B cell (primary cell): ENCODE measurements around the gene PRKN. TPM values are rescaled to one million over a fixed set of nuclear protein-coding genes. Genes with fewer than 3 reads are reported as not detected.

Experiments
- ATAC-seq: fragments of 200-7000 bp; cut with Tn5 transposase; one replicate; pipeline ENCODE4 v1.10.0; 2021; ENCODE audit warnings: low read depth, mild to moderate bottlenecking, moderate number of reproducible peaks, moderate library complexity
- CTCF ChIA-PET: fragments of 350-600 bp; sonication (Branson Sonifier 250); formaldehyde crosslinking; loops from one replicate; lab custom pipeline; 2021; ENCODE audit warnings: antibody characterized with exemption, inconsistent platforms; lab: Charles Lee
- POLR2A ChIA-PET: fragments of 350-600 bp; sonication (Branson Sonifier 250); formaldehyde crosslinking; loops from one replicate; lab custom pipeline; 2021; ENCODE audit warnings: antibody characterized with exemption; lab: Charles Lee
- DNase-seq: peaks from one replicate; pipeline ENCODE4 v3.0.0; 2013
- H2AFZ ChIP-seq: 2 replicates; pipeline ENCODE4 v1.6.1; 2012; ENCODE audit warnings: mild to moderate bottlenecking, low read depth, low read length; ENCODE audit not compliant: insufficient read depth, poor library complexity, severe bottlenecking
- H3K27ac ChIP-seq, 2 donors: 1 replicate in 1 of 2; 2 replicates in 1 of 2; pipeline ENCODE4 v1.5.1; 2012 to 2013; ENCODE audit warnings: low read length in 2 of 2, mild to moderate bottlenecking in 2 of 2, moderate library complexity in 1 of 2
- H3K27me3 ChIP-seq, 4 experiments: fragments of 200-600 bp in 1 of 4; sonication (generic) in 1 of 4; replicated peaks in 1 of 4; 1 replicate in 2 of 4; 2 replicates in 2 of 4; pipeline versions ENCODE4 v1.6.1 to v1.7.0; 2013 to 2016; ENCODE audit warnings: low read length in 3 of 4, mild to moderate bottlenecking in 2 of 4, mixed read lengths in 1 of 4, moderate library complexity in 1 of 4; ENCODE audit not compliant: insufficient read depth in 4 of 4, control insufficient read depth in 3 of 4; ENCODE audit errors: control extremely low read depth in 1 of 4
- H3K36me3 ChIP-seq, 2 experiments: replicated peaks in 1 of 2; 1 replicate in 1 of 2; 2 replicates in 1 of 2; pipeline versions ENCODE4 v1.6.1 to v1.7.1; 2013; ENCODE audit warnings: low read length in 1 of 2; ENCODE audit not compliant: insufficient read depth in 2 of 2, control insufficient read depth in 1 of 2; ENCODE audit errors: control extremely low read depth in 1 of 2, extremely low read depth in 1 of 2
- H3K4me1 ChIP-seq, 2 donors: fragments of 200-600 bp in 1 of 2; sonication (generic) in 1 of 2; 1 replicate in 1 of 2; 2 replicates in 1 of 2; pipeline versions ENCODE4 v1.5.1 to v1.6.1; 2013 to 2017; ENCODE audit warnings: low read length in 2 of 2; ENCODE audit not compliant: control insufficient read depth in 2 of 2, insufficient read depth in 2 of 2
- H3K4me2 ChIP-seq: replicated peaks from 2 replicates; pipeline ENCODE3; 2012; ENCODE audit warnings: mild to moderate bottlenecking, low read depth, low read length; ENCODE audit not compliant: poor library complexity, severe bottlenecking
- H3K4me3 ChIP-seq, 5 experiments: fragments of 200-600 bp in 1 of 5; sonication (generic) in 1 of 5; 1 replicate in 3 of 5; 2 replicates in 2 of 5; pipeline versions ENCODE4 v1.5.1 to v1.7.0; 2011 to 2016; ENCODE audit warnings: low read length in 4 of 5, mild to moderate bottlenecking in 4 of 5, low read depth in 2 of 5, control low read depth in 1 of 5, moderate library complexity in 1 of 5; ENCODE audit not compliant: insufficient read depth in 1 of 5; ENCODE audit errors: control extremely low read depth in 1 of 5, extremely low read depth in 1 of 5
- H3K79me2 ChIP-seq: fragments of 200-600 bp; sonication (generic); one replicate; pipeline ENCODE4 v1.6.0; 2016; ENCODE audit warnings: low read length; ENCODE audit not compliant: control insufficient read depth, insufficient read depth
- H3K9ac ChIP-seq: fragments of 200-600 bp; sonication (generic); 2 replicates; pipeline ENCODE4 v1.6.1; 2017; ENCODE audit warnings: mild to moderate bottlenecking, low read length, moderate library complexity
- H3K9me3 ChIP-seq, 3 donors: one replicate each; pipeline versions ENCODE4 v1.6.1 to v1.7.1; 2013; ENCODE audit warnings: low read length in 2 of 3; ENCODE audit not compliant: control insufficient read depth in 2 of 3, insufficient read depth in 1 of 3; ENCODE audit errors: control extremely low read depth in 1 of 3
- H4K20me1 ChIP-seq: 2 replicates; pipeline ENCODE4 v1.6.0; 2012; ENCODE audit warnings: mild to moderate bottlenecking, low read length; ENCODE audit not compliant: insufficient read depth, control insufficient read depth, poor library complexity, severe bottlenecking
- H3K27ac Mint-ChIP-seq: one replicate; pipeline ENCODE4 v1.8.0; 2021; ENCODE audit warnings: mixed read lengths
- H3K27me3 Mint-ChIP-seq: one replicate; pipeline ENCODE4 v1.8.0; 2021; ENCODE audit warnings: mixed read lengths
- H3K4me1 Mint-ChIP-seq: one replicate; pipeline ENCODE4 v1.8.0; 2021; ENCODE audit warnings: mixed read lengths
- H3K4me3 Mint-ChIP-seq: one replicate; pipeline ENCODE4 v1.8.0; 2021; ENCODE audit warnings: mixed read lengths
- H3K9me3 Mint-ChIP-seq: one replicate; pipeline ENCODE4 v1.8.0; 2022; ENCODE audit warnings: mixed read lengths; ENCODE audit not compliant: insufficient read depth
- CTCF ChIP-seq: fragments of 200-600 bp; IDR thresholded peaks from one replicate; pipeline ENCODE4 v1.8.0; 2022; ENCODE audit warnings: antibody characterized with exemption, mild to moderate bottlenecking
- EZH2 ChIP-seq: IDR thresholded peaks from 2 replicates; pipeline ENCODE4 v1.6.1; 2012; ENCODE audit warnings: borderline replicate concordance, low read depth, mild to moderate bottlenecking, moderate library complexity, low read length; ENCODE audit not compliant: insufficient read depth, poor library complexity, severe bottlenecking
- WGBS: methylation state at CpG from one replicate; pipeline ENCODE4 v1.1.5; 2013; ENCODE audit warnings: missing lambda C conversion rate; ENCODE audit not compliant: insufficient coverage; 5-methylcytosine and 5-hydroxymethylcytosine counted together
- intact Hi-C: fragments of 100-400 bp; cut with micrococcal nuclease; formaldehyde crosslinking; loops from one replicate; pipeline ENCODE4 v1.10.0; 2022
- polyA plus RNA-seq: library from polyadenylated mRNA; depleted of rRNA; stranded (reverse); fragments of >200 nt; gene quantifications from 2 replicates; pipeline ENCODE4 v1.2.3, GENCODE V29; 2012
- total RNA-seq, 2 donors: library from RNA; stranded (reverse); fragments of 120-200 nt in 1 of 2; gene quantifications; 1 replicate in 1 of 2; 2 replicates in 1 of 2; pipeline versions ENCODE4 v1.2.3 to v1.2.4, GENCODE V29; 2013 to 2022

Gene PRKN
- total and polyA plus RNA-seq, 2 donors (not counting 1 experiment from before 2014, with no cell fraction given), result 1.6 to 6.2 TPM

- H3K36me3 ChIP-seq, result no peaks in the 10 kb centered on the region
- Mint-ChIP-seq H3K27ac (no peak overlapping the region), H3K27me3 (no peaks in the 10 kb centered on the region), H3K9me3 (no peaks in the 10 kb centered on the region), H3K4me1 (no peaks in the 10 kb centered on the region), H3K4me3 (no peak overlapping the region)
- TF ChIP-seq CTCF, result no peak
- no peak for TF ChIP-seq EZH2
- ATAC-seq (no peak), DNase-seq (no peak)
- no peak overlapping the region for H3K4me3 ChIP-seq
- H3K4me2 ChIP-seq, result no peak overlapping the region
- no peaks in the 10 kb centered on the region for H4K20me1 ChIP-seq
- ChIA-PET CTCF (no interaction called here), POLR2A (no interaction called here)
- H3K79me2 ChIP-seq, result no peaks in the 10 kb centered on the region
- H2AFZ ChIP-seq, result no peak overlapping the region
- intact Hi-C loops, result no loop called here
- WGBS, result 97% methylated on average over 12 of the region's 12 CpGs
- H3K9ac ChIP-seq, result no peak overlapping the region
- H3K27me3 ChIP-seq, result no peaks in the 10 kb centered on the region
- H3K9me3 ChIP-seq, result peaks cover 0 to 2% (median 0%) of the 10 kb centered on the region in 3 donors
- H3K4me1 ChIP-seq, result no peaks in the 10 kb centered on the region
- H3K27ac ChIP-seq, result no peak overlapping the region
Measured at GRCh38 chr6:161439093-161439492, 1288.5 kb downstream of the PRKN start.

- Histone ChIP-seq H3K4me1 (no peaks in the 10 kb centered on the region), H3K9me3 (peaks cover 0 to 2% (median 0%) of the 10 kb centered on the region in 3 donors), H3K36me3 (no peaks in the 10 kb centered on the region), H3K9ac (no peak overlapping the region), H3K27ac (no peak overlapping the region), H3K79me2 (no peaks in the 10 kb centered on the region), H3K27me3 (no peaks in the 10 kb centered on the region), H3K4me2 (no peak overlapping the region), H3K4me3 (no peak overlapping the region), H2AFZ (no peak overlapping the region), H4K20me1 (no peaks in the 10 kb centered on the region)
- WGBS, result 93% methylated on average over 2 of the region's 12 CpGs
- Mint-ChIP-seq H3K4me3 (no peak overlapping the region), H3K27me3 (no peaks in the 10 kb centered on the region), H3K9me3 (no peaks in the 10 kb centered on the region), H3K4me1 (no peaks in the 10 kb centered on the region), H3K27ac (no peak overlapping the region)
- no peak for TF ChIP-seq CTCF
- TF ChIP-seq EZH2, result no peak
- intact Hi-C loops, result no loop called here
- CTCF ChIA-PET, result interaction anchor here (0.9 kb wide), 1 partner anchor 11 kb away, joined by 3 read pairs; no protein-coding TSS in a partner anchor
- DNase-seq (no peak), ATAC-seq (no peak)
- POLR2A ChIA-PET, result no interaction called here
Measured at GRCh38 chr6:161438430-161439030, 1289.0 kb downstream of the PRKN start.
